ENCODE measurements around the gene SH3RF3.

SH3RF3 gene

DNA sequence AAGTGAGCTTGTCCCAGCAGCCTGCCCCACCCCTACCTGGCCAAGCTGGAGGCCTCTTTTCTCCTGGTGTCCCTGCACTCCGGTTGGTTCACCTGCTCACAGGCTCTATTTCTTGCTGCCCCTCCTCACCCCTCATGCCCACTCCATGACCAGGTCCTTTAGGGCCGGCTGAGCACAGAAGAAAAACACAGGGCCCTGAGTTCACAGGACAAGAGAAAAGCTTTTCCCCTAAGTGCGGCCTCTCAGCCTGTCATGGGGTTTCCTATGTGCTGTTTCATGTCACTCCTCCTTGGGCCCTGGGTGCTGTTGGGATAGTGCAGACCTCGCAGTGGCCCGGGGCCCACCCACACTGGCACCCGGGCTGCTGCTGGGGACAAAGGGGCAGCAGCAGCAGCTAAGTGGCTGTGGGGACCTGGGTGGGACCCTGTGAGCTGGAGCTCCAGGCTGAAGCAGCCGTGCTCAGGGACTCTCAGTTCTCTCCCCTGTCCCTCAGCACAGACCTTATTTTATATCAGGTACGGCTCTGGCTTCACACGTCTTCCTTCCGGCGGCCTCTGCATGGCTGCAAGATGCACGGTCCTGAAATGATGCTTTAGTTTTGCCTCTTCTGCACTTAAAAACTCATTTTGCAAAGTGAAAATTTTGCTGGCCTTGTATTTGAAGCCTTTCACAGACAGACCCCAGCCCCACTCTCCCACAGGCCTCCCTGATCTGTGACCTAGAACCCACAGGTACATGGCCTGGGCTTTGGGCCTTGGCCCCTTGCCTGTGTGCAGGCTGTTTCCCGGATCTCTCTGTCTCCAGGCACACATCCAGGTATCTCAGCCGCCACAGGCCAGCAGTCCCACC, 71.8 kb downstream of the SH3RF3 start:
- TF ChIP-seq POLR2A (IDR thresholded peaks at IDR 0.05; ENCODE audit: extremely low read depth, insufficient read length) (no peak), MYC (IDR thresholded peaks at IDR 0.05; ENCODE audit: low read depth, low read length) (no peak)
- TF ChIP-seq, protein P1, sequence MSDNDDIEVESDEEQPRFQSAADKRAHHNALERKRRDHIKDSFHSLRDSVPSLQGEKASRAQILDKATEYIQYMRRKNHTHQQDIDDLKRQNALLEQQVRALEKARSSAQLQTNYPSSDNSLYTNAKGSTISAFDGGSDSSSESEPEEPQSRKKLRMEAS (IDR thresholded peaks at IDR 0.05; ENCODE audit: low read depth, low read length): no peak
- TF ChIP-seq, protein P2, sequence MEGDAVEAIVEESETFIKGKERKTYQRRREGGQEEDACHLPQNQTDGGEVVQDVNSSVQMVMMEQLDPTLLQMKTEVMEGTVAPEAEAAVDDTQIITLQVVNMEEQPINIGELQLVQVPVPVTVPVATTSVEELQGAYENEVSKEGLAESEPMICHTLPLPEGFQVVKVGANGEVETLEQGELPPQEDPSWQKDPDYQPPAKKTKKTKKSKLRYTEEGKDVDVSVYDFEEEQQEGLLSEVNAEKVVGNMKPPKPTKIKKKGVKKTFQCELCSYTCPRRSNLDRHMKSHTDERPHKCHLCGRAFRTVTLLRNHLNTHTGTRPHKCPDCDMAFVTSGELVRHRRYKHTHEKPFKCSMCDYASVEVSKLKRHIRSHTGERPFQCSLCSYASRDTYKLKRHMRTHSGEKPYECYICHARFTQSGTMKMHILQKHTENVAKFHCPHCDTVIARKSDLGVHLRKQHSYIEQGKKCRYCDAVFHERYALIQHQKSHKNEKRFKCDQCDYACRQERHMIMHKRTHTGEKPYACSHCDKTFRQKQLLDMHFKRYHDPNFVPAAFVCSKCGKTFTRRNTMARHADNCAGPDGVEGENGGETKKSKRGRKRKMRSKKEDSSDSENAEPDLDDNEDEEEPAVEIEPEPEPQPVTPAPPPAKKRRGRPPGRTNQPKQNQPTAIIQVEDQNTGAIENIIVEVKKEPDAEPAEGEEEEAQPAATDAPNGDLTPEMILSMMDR (IDR thresholded peaks at IDR 0.05; ENCODE audit: low read depth, low read length): no peak
- H3K4me3 ChIP-seq (ENCODE audit: low read depth, low read length): no peak overlapping the region
- DNase-seq (ENCODE audit: low read depth): no peak

DNA sequence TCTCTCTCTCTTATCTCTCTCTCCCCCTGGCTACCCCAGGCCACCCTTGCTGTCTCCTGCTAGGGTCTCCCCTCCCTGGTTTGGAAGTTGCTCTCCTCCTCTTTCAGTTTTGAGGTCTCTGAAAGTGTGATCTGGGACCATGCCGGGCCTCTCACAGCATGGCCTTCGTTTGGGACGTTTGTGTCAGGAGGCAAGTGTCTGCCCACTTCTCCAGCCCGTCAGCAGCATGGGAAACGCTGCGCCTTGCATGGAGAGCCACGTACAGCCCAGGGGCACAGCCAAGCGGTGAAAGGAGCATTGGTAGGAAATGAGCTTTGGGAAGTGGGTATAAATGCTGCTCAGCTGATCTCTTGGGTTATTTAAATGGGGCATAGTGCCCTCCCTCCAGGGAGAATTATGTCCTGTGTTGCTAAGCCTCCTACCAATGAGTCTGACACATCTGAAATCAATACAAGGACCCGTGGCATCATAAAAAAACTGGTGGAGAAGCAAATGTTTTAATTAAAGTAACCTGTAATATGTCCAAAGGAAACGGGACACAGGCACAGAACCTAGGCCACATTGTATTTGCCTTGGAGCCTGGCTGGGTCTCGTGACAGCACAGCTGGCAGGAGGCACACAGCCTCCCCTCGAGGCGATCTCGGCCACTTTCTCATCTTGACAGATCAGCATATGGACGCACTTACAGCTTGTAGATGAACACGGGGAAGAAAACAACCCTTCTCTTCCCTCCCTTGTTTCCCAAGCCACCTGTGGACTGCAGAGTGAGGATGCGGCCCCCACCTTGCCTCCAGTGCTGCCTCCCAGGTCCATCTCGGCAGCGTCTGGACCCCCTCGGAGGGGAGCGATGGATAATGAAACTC, 72.7 kb downstream of the SH3RF3 start:
- no peak for DNase-seq (ENCODE audit: low read depth)
- TF ChIP-seq POLR2A (IDR thresholded peaks at IDR 0.05; ENCODE audit: extremely low read depth, insufficient read length) (no peak), MYC (IDR thresholded peaks at IDR 0.05; ENCODE audit: low read depth, low read length) (no peak)
- TF ChIP-seq, protein P1 (IDR thresholded peaks at IDR 0.05; ENCODE audit: low read depth, low read length): no peak
- TF ChIP-seq, protein P2 (IDR thresholded peaks at IDR 0.05; ENCODE audit: low read depth, low read length): no peak
- H3K4me3 ChIP-seq (ENCODE audit: low read depth, low read length): no peak overlapping the region

DNA sequence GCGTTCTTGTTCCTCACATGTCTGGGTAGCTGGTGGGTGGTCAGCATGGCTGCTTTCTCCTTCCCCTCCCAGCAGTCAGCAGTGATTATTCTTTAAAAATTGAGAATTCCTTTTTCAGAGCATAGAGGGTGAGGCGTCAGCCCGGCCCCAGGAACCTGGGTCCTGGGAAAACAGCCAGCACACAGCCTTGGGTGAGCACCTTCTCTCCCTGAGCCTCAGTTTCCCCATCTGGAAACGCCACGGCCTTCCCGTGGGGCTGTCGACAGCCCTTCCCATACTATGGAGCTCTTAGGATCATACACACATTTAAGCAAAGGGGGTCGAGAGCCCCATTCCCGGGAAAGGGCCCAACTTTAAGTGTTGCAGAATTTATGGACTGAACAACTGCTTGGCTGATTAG, 73.5 kb downstream of the SH3RF3 start:
- DNase-seq (ENCODE audit: low read depth): no peak
- TF ChIP-seq POLR2A (IDR thresholded peaks at IDR 0.05; ENCODE audit: extremely low read depth, insufficient read length) (no peak), MYC (IDR thresholded peaks at IDR 0.05; ENCODE audit: low read depth, low read length) (no peak)
- TF ChIP-seq, protein P2 (IDR thresholded peaks at IDR 0.05; ENCODE audit: low read depth, low read length): no peak
- TF ChIP-seq, protein P1 (IDR thresholded peaks at IDR 0.05; ENCODE audit: low read depth, low read length): no peak
- H3K4me3 ChIP-seq (ENCODE audit: low read depth, low read length): no peak overlapping the region

DNA sequence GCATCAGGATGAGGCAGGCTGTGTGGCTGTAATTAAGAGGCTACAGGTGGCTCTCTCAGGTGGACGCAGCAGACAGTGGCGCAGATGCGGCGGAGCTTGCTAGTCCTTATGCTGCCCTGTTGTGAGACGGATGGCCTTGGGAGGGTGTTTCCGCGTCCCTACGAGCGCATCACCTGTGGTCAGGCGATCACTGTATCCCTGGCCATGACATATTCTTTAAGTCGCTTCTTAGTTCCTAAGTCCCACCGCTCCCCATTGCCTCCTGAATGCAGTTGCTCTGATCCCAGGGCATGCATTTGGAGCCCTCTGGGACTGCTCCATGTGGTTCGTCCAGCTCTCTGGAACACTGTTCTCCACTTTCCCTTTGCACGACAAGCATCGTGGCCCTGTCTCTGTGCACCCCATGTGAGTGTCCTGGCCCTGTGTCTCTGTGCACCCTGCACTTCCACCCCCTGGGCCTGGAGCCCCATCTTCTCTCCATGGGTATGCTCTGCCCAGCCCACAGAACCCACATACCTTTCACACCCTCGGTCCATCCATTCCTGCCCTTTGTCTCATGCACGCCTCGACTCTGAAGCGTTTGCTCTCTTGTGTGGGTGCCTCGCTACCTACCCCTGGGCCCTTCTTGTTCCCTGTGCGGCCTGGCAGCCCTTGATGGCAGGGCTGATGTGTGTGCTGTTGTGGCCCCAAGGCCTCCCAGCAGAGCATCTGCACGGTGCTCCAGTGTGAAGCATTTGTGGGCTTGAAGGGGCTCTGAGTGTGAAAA, 74.4 kb downstream of the SH3RF3 start:
- no peak overlapping the region for H3K4me3 ChIP-seq (ENCODE audit: low read depth, low read length)
- TF ChIP-seq MYC (IDR thresholded peaks at IDR 0.05; ENCODE audit: low read depth, low read length) (no peak), POLR2A (IDR thresholded peaks at IDR 0.05; ENCODE audit: extremely low read depth, insufficient read length) (no peak)
- TF ChIP-seq, protein P2 (IDR thresholded peaks at IDR 0.05; ENCODE audit: low read depth, low read length): no peak
- TF ChIP-seq, protein P1 (IDR thresholded peaks at IDR 0.05; ENCODE audit: low read depth, low read length): no peak
- DNase-seq (ENCODE audit: low read depth): no peak

DNA sequence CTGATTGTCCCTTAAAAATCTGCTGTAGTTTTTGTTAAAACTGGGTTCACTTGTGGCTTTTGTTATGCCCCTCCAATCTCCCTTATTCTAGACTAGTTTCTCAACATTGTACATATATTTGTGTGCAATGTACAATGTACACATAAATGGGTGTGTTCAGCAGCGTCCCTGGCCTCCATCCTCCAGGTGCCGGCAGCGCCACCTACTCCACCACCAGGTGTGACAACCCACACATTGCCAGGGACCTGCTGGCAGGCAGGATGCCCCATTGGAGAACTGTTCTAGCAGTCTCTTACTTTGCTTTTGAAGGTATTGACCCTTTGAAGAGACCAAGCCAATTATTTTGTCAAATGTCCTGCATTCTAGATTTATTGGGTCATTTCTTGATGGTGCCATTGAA, 75.4 kb downstream of the SH3RF3 start:
- no peak overlapping the region for H3K4me3 ChIP-seq (ENCODE audit: low read depth, low read length)
- TF ChIP-seq POLR2A (IDR thresholded peaks at IDR 0.05; ENCODE audit: extremely low read depth, insufficient read length): no peak
- TF ChIP-seq, protein P2 (IDR thresholded peaks at IDR 0.05; ENCODE audit: low read depth, low read length): no peak
- TF ChIP-seq, protein P1 (IDR thresholded peaks at IDR 0.05; ENCODE audit: low read depth, low read length): no peak
- TF ChIP-seq MYC (IDR thresholded peaks at IDR 0.05; ENCODE audit: low read depth, low read length): no peak
- no peak for DNase-seq (ENCODE audit: low read depth)

Data from NB4 (cell line).